ENCODE measurements around the gene BAHCC1. TPM values are rescaled to one million over a fixed set of nuclear protein-coding genes. Genes with fewer than 3 reads are reported as not detected.

Gene BAHCC1
- total RNA-seq, 3 donors from 2014 or later = 7.4 to 17.0 (median 11.7) TPM

DNA sequence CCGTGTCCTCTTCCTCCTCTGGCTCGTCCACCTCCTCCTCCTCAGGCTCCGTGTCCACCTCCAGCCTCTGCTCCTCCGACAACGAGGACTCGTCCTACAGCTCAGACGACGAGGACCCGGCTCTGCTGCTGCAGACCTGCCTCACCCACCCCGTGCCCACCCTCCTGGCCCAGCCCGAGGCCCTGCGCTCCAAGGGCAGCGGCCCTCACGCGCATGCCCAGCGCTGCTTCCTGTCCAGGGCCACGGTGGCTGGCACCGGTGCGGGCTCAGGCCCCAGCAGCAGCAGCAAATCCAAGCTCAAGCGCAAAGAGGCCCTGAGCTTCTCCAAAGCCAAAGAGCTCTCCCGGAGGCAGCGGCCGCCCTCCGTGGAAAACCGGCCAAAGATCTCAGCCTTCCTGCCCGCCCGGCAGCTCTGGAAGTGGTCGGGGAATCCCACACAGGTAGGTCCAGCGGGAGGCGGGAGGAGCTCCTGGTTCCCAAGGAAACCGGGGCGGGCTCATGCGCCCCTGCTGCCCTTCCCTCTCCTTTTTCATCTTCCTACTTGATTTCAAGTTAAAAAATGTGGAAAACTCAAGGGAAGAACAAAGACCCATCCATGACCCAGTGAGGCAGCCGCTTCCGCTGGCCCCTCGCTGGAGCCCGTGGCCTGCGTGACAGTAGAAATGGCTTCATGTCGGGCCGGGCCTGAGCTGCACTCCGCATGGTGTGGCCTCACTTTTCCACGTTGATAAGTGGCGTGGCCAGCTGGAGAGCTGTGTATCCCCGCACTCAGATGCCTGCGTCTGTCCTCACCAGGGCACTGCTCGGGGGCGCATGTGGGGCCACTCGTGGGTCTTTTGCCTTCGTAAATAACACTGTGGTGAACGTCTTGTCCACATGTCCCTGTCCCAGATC, 66.6 kb downstream of the BAHCC1 start:
- TF ChIP-seq POLR2AphosphoS5 (IDR thresholded peaks at IDR 0.05) (no peak), POLR2A (IDR thresholded peaks at IDR 0.05) (no peak)
- TF ChIP-seq, protein P1, sequence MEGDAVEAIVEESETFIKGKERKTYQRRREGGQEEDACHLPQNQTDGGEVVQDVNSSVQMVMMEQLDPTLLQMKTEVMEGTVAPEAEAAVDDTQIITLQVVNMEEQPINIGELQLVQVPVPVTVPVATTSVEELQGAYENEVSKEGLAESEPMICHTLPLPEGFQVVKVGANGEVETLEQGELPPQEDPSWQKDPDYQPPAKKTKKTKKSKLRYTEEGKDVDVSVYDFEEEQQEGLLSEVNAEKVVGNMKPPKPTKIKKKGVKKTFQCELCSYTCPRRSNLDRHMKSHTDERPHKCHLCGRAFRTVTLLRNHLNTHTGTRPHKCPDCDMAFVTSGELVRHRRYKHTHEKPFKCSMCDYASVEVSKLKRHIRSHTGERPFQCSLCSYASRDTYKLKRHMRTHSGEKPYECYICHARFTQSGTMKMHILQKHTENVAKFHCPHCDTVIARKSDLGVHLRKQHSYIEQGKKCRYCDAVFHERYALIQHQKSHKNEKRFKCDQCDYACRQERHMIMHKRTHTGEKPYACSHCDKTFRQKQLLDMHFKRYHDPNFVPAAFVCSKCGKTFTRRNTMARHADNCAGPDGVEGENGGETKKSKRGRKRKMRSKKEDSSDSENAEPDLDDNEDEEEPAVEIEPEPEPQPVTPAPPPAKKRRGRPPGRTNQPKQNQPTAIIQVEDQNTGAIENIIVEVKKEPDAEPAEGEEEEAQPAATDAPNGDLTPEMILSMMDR (IDR thresholded peaks at IDR 0.05) = no peak
- Histone ChIP-seq H3K9me3 (no peaks in the 10 kb centered on the region), H3K27me3 (no peaks in the 10 kb centered on the region), H3K4me1 (no peaks in the 10 kb centered on the region), H3K36me3 (no peaks in the 10 kb centered on the region), H3K4me3 (peak overlapping the region in 2 of 3 donors; percentile 11 to 18), H3K27ac (no peak overlapping the region)
- no peak for DNase-seq (ENCODE audit: low spot score in 2 of 2)
- intact Hi-C loops (cut with DNase I; ENCODE audit: low total_unique reads) = no loop called here

DNA sequence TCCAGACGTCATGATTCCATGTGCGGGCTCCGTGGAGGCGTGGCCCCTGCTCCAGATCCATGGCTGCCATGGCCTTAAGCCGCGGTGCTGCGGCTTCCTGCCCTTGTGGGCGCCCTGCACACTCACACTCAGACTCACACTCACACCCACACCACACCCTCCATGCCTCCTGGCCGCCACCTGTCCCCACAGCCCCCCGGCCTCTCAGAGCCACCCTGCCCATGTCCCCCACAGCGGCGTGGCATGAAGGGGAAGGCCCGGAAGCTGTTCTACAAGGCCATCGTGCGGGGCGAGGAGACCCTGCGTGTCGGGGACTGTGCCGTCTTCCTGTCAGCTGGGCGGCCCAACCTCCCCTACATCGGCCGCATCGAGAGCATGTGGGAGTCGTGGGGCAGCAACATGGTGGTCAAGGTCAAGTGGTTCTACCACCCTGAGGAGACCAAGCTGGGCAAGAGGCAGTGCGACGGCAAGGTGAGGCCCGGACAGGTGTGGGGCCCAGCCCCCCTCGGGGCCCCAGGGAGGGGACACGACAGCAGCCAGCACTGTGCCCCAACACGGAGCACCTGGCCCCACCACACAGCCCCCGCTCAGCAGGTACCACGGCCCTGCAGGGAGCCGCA, 67.4 kb downstream of the BAHCC1 start:
- Histone ChIP-seq H3K9me3 (no peaks in the 10 kb centered on the region), H3K4me1 (no peaks in the 10 kb centered on the region), H3K27ac (no peak overlapping the region), H3K4me3 (no peak overlapping the region), H3K27me3 (no peaks in the 10 kb centered on the region), H3K36me3 (no peaks in the 10 kb centered on the region)
- TF ChIP-seq POLR2A (IDR thresholded peaks at IDR 0.05) = no peak
- no peak for DNase-seq (ENCODE audit: low spot score in 2 of 2)
- intact Hi-C loops (cut with DNase I; ENCODE audit: low total_unique reads) = no loop called here

DNA sequence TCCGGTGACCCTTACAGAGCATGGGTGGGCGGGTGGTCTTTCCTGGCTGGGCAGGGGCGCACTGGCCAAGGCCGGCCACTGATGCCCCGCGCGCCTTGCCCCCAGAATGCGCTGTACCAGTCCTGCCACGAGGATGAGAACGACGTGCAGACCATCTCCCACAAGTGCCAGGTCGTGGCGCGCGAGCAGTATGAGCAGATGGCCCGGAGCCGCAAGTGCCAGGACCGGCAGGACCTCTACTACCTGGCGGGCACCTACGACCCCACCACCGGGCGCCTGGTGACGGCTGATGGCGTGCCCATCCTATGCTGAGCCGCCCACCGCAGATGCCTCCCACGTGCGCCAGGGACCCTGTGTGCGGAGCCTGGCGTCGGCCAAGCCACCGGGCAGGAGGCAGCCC, 68.2 kb downstream of the BAHCC1 start:
- Histone ChIP-seq H3K36me3 (no peaks in the 10 kb centered on the region), H3K4me3 (no peak overlapping the region), H3K27me3 (no peaks in the 10 kb centered on the region), H3K27ac (no peak overlapping the region), H3K4me1 (no peaks in the 10 kb centered on the region), H3K9me3 (no peaks in the 10 kb centered on the region)
- intact Hi-C loops (cut with DNase I; ENCODE audit: low total_unique reads) = no loop called here
- no peak for DNase-seq (ENCODE audit: low spot score in 2 of 2)
- no peak for TF ChIP-seq POLR2AphosphoS5 (IDR thresholded peaks at IDR 0.05)
- TF ChIP-seq, protein P1 (IDR thresholded peaks at IDR 0.05) = no peak
- no peak for TF ChIP-seq POLR2A (IDR thresholded peaks at IDR 0.05)

DNA sequence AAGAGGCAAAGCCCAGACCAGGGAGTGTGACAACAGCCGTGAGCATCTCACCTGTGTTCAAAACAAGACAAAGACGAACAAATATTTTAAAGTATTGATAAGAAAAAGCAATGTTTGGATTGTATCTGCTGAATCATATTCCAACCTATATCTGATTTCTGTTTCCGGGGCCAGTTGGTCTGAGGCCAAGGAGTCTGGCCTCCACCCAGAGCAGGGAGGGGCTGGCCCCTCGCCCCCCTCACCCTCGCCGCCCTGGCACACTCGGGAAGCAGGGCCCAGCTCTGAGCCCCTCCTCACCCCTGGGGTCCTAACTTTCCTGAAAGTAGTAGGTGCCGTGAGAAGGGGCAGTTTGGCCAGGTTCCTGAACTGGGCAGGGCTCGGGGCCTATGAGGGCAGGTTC, 69.3 kb downstream of the BAHCC1 start:
- no peaks in the 10 kb centered on the region for H3K9me3 ChIP-seq
- no peak for TF ChIP-seq POLR2A (IDR thresholded peaks at IDR 0.05)
- TF ChIP-seq, protein P1 (IDR thresholded peaks at IDR 0.05) = no peak
- no peak for TF ChIP-seq POLR2AphosphoS5 (IDR thresholded peaks at IDR 0.05)
- H3K4me1 ChIP-seq = no peaks in the 10 kb centered on the region
- H3K27ac ChIP-seq = no peak overlapping the region
- intact Hi-C loops (cut with DNase I; ENCODE audit: low total_unique reads) = no loop called here
- no peaks in the 10 kb centered on the region for H3K36me3 ChIP-seq
- H3K27me3 ChIP-seq = no peaks in the 10 kb centered on the region
- no peak overlapping the region for H3K4me3 ChIP-seq
- DNase-seq (ENCODE audit: low spot score in 2 of 2) = no peak

DNA sequence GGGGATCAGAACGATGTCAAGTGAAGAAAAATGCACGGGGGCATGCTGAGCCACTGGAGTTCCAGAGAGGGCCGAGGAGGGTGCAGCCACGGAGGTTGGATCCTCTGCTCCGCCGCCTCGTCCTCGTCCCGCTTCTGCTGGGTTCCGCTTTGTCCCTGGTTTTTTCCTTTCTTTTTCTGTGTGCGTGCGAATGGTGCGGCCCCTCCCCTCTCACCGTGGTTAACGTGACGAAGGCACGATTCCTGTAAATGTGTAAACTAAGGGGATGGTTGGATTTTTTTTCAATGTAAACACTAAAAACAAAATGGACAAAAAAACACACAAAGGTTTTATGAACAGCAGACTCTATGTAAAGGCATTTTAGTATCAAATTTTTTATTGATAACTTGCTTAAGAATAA, 70.7 kb downstream of the BAHCC1 start:
- H3K9me3 ChIP-seq = no peaks in the 10 kb centered on the region
- H3K36me3 ChIP-seq = no peaks in the 10 kb centered on the region
- no peaks in the 10 kb centered on the region for H3K4me1 ChIP-seq
- no peak for TF ChIP-seq POLR2A (IDR thresholded peaks at IDR 0.05)
- TF ChIP-seq, protein P1 (IDR thresholded peaks at IDR 0.05) = no peak
- no peak for TF ChIP-seq POLR2AphosphoS5 (IDR thresholded peaks at IDR 0.05)
- no peak overlapping the region for H3K4me3 ChIP-seq
- no peak for DNase-seq (ENCODE audit: low spot score in 2 of 2)
- intact Hi-C loops (cut with DNase I; ENCODE audit: low total_unique reads) = no loop called here
- no peak overlapping the region for H3K27ac ChIP-seq
- no peaks in the 10 kb centered on the region for H3K27me3 ChIP-seq
